ENCODE measurements around the gene C9orf153.

Gene C9orf153

GRCh38 chr9:86274821-86275643 lies 15.6 kb upstream of the C9orf153 start:
- no peak overlapping the region for H3K4me3 ChIP-seq (ENCODE audit: low read depth, low read length)

GRCh38 chr9:86272221-86272620 lies 12.8 kb upstream of the C9orf153 start:
- TF ChIP-seq CTCF (IDR thresholded peaks at IDR 0.05; ENCODE audit: low read depth, low read length): no peak
- DNase-seq (ENCODE audit: low read depth, low spot score): no peak
- no peak overlapping the region for H3K4me3 ChIP-seq (ENCODE audit: low read depth, low read length)
- in situ Hi-C loops (cut with HindIII; ENCODE audit: low sequenced_read_pairs): no loop called here

More at GRCh38 chr9:86274821-86275643, 15.6 kb upstream of the C9orf153 start:
- no peak for DNase-seq (ENCODE audit: low read depth, low spot score)
- no peak for TF ChIP-seq CTCF (IDR thresholded peaks at IDR 0.05; ENCODE audit: low read depth, low read length)
- in situ Hi-C loops (cut with HindIII; ENCODE audit: low sequenced_read_pairs): no loop called here

DNA sequence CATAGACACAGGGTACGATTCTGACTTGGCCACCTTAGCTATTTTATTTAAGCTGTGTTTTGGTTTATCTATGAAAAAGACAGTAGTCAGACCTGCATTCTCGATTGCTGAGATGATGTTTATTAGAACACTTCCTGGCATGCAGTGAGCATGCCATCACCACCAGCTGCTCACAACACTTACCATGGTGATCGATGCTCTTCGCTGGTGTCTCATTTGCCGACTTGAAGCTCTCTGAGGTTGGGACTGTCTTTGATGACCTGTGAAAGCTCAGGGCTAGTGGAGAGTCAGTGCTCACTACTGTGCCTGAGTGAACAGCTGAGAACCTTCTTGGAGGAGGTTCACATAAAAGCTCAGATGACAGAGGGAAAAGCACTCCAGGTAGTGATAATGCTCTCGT lies 4.4 kb upstream of the C9orf153 start:
- TF ChIP-seq CTCF (IDR thresholded peaks at IDR 0.05; ENCODE audit: low read depth, low read length): no peak
- in situ Hi-C loops (cut with HindIII; ENCODE audit: low sequenced_read_pairs): no loop called here
- no peak overlapping the region for H3K4me3 ChIP-seq (ENCODE audit: low read depth, low read length)
- no peak for DNase-seq (ENCODE audit: low read depth, low spot score)

DNA sequence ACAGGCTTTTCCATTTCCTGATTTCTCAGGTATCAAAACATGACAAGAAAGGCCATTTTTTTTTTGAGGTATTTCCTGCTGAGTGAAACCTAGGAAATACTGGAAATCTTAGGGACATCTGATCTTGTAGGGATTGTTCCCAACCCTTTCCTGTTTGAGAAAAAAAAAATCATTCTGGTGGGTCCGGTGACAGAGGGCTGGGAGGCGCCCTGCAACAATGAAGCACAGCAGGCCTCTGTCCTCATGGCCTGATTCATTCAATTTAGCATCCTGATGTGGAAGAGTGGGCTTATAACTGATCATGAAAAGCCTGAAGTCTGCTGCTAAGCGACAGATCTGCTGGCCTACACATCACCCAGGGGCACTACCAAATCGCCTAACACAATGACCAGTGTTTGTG lies 3.0 kb upstream of the C9orf153 start:
- in situ Hi-C loops (cut with HindIII; ENCODE audit: low sequenced_read_pairs): no loop called here
- no peak overlapping the region for H3K4me3 ChIP-seq (ENCODE audit: low read depth, low read length)
- TF ChIP-seq CTCF (IDR thresholded peaks at IDR 0.05; ENCODE audit: low read depth, low read length): no peak
- no peak for DNase-seq (ENCODE audit: low read depth, low spot score)

DNA sequence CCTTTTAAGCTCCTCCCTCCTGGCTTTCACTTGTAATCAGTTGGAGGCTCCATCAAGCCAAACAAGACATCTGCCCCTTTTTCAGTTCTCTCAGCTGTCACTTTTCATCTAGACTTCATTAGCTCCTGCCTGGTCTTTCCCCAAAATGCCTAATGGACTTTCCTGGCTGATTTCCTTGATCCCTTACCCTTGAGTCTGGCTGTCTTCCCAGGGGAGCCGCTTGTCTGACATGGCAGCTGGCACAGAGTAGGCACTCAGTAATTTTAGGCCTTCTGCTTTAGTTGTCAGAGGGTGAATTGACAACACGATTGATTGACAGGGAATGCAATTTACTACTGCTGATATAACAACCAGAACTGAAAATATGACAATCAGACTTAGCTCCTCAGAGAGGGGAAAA lies 2.1 kb downstream of the C9orf153 start:
- TF ChIP-seq CTCF (IDR thresholded peaks at IDR 0.05; ENCODE audit: low read depth, low read length): no peak
- no peak overlapping the region for H3K4me3 ChIP-seq (ENCODE audit: low read depth, low read length)
- in situ Hi-C loops (cut with HindIII; ENCODE audit: low sequenced_read_pairs): no loop called here
- no peak for DNase-seq (ENCODE audit: low read depth, low spot score)

DNA sequence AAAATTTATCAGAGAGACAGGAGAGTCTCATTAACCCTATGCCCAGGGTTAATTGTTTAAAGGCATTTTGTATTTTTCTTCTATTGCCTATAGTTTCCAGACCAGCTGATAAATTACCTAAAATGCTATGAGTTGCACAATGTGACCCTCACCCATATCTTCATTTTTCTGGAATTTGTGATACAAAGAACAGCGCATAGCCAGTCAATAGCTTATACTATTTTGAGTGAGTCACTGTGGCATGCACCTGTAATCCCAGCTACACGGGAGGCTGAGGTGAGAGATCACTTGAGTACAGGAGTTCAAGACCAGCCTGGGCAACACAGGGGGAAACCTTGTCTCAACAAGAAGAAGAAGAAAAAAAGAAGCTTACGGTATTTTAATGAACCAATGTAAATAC lies 2.8 kb downstream of the C9orf153 start:
- DNase-seq (ENCODE audit: low read depth, low spot score): no peak
- in situ Hi-C loops (cut with HindIII; ENCODE audit: low sequenced_read_pairs): no loop called here
- TF ChIP-seq CTCF (IDR thresholded peaks at IDR 0.05; ENCODE audit: low read depth, low read length): no peak
- no peak overlapping the region for H3K4me3 ChIP-seq (ENCODE audit: low read depth, low read length)
